T-helper 9 cell (primary cell): Measurements from ENCODE around the gene C14orf180.
"Not testable (repeated sequence)": the region's sequence is repeated elsewhere in the genome, so short reads cannot be mapped to it uniquely, and the experiment has no call there.

Experiments used
- DNase-seq: peaks from one replicate; pipeline ENCODE4 v3.0.0-alpha.2; 2020

C14orf180 gene

DNA sequence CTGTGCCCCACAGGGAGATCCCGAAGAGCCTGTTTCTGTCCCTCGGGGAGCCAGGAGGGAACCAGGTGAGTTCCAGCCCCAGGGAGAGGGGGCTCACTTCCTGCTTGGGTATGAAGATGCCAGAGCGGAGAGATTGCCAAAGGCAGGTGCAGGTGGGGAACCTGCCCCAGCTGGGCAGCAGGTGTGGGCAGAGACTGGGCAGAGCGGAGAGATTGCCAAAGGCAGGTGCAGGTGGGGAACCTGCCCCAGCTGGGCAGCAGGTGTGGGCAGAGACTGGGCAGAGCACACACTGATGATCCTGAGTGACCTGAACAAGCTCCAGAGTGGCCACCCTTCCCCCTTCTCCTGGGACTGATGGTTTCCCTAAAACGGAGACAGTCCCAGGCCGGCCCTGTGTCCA is 375 bp downstream of the C14orf180 start:
- DNase-seq = not testable (repeated sequence)

DNA sequence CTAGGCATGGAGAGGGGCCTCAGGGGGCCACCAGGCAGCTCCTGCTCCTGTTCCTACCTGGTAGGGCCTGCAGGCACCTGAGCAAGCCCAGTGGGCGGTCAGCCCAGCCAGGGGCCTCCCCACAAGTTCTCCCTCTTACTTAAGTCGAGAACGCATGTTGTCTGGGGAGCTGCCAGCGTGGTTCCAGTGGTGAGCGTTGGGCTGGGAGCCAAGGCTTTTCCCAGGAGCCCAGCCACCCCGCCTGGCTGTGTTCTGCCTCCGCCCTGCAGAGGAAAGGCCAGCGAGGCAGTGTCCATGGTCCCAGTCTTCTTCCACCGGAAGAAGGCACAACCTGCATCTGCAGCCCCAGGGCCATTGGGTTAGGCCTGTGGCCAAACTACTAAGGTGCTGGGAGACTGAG is 1.4 kb downstream of the C14orf180 start:
- DNase-seq = no peak

DNA sequence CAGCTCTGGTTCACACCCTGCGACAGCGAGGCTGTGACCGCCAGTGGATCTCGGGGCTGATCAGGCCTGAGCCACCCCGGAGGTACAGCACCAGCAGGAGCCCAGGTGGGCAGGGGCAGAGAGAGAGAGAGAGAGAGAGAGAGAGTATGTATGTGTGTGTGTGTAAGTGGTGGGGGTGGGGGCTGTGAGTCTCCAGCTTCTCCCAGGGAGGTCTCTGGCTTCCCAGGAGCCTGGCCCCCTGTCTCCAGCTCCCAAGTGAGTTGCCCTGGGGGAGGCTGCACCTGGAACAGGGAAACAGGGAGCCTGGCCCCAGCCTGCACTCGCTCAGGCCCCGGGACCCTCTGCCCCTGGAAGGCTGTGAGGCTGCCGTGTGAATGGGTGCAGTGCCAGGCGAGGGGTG is 2.0 kb downstream of the C14orf180 start:
- no peak for DNase-seq

DNA sequence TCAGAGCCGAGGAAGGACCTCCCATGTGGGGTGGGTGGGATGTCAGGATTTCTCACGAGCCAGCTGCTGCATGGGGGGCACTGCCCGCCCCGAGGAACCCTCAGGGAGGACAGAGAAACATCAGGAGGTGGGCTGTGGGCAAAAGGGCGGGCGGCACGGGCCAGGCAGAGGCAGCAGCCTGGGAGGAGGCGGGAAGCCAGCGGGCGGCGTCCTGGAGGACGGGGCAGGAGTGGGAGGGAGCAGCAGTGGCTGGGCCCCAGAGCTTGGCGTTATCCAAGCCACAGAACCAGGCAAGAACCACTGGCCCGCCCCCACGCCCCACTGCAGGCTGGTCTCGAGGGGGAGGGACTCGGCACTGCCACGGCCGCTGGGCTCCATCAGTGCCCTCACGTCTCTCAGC is 2.4 kb downstream of the C14orf180 start:
- no peak for DNase-seq

DNA sequence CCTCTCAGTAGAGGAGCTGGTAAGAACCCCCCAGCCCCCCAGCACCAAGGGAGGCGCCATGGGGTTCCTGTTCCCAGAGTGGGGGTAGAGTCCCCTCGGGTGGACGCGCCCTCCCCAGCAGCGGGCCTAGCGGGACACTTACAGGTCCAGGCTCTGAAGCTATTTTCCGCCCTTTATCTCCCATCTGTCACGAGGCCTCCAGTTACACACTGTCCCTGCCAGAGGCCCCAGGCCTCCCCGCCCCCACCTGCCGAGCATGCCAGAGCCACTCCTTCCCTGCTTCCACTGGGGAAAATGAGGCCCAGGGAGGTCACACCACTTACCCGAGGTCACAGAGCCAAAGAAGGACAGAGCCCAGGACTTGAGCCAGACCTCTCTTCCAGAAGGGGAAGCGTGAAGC is 3.1 kb downstream of the C14orf180 start:
- no peak for DNase-seq

DNA sequence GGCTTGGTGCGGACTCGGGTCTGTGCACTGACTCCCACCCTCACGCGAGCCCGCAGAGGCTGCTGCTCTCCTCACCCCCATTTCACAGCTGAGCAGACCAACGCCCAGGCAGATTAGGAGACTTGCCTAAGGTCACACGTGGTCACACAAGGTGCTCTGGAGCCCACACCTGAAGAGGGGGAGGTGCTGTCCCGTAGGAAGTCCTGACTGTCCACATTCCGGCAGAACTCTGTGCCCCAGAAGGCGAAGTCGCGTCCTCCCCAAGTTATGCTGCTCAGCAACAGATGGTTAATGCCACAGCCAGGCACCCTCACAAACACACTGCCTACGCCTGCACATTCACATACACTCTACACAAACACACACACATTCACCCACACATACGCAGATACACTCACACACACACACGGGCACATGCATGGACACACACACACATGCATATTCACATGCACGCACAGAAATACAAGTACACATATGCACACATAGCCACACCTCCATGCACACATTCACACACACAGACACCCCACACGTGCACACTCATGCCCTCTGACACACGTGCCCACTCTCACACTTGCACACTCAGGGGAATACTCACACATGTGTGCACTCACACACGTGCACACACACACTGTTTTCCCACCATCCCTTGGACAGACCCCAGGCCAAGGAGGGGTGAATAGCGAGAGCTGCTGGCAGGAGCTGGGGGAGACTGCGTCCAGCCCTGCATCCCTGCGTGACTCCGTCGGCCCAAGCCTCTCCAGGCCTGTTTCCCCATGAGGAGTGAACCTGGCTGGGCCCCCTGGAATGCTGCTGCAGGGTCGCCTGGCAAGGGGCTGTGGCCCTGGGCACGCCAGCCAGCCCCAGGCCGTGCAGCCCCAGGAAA is 4.1 kb downstream of the C14orf180 start:
- DNase-seq = no peak

DNA sequence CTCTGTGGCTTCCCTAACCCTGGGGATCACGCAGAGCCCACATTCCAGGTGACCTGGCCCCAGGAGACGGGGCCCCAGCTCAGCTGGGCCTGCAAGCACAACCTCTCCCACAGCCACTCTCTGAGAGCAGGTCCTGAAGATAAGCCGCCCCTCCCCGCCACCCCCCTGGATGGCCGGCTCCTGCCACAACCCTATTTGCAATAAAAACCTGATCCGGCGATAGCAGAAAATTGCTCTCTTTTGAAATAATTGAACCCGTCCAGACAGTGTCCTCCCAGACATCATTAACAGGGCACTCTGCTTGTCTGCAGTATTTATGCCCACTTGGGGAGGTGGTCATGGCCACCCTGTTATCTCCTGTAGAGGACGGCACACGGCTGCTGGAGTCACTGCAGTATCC is 5.0 kb downstream of the C14orf180 start:
- no peak for DNase-seq

DNA sequence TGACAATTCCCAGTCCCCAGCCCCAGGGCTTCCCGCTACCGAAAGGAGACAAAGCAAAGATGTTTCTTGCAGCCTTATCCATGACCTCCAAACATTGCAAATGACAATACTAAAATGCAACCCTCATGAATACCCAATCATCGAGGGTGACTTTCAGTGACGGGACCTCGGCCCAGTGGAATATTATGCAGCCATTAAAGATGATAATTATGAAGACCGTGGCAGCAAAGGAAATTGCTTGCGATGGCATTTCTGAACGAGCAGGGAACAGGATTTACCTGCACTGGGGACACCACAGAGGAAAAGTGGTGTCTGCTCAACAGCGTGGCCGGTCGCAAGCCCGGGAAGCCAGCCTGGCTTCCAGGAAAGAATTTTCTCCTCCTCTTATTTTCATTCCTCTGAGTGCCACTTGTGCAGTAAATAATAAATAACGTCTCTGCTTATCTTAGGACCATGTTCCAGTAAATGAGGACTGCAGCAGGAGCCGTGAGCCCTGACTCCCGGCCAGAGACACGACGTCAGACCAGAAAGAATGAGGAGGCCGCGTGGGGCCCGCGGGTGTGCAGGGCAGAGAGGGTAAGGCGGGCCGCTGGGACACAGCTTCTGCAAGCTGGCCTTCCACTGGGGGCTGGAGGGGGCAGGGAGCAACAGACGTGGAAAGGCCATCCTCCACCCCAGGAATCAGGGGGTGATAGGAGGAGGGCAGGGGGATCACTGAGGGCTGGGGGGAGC is 6.6 kb downstream of the C14orf180 start:
- DNase-seq = no peak

DNA sequence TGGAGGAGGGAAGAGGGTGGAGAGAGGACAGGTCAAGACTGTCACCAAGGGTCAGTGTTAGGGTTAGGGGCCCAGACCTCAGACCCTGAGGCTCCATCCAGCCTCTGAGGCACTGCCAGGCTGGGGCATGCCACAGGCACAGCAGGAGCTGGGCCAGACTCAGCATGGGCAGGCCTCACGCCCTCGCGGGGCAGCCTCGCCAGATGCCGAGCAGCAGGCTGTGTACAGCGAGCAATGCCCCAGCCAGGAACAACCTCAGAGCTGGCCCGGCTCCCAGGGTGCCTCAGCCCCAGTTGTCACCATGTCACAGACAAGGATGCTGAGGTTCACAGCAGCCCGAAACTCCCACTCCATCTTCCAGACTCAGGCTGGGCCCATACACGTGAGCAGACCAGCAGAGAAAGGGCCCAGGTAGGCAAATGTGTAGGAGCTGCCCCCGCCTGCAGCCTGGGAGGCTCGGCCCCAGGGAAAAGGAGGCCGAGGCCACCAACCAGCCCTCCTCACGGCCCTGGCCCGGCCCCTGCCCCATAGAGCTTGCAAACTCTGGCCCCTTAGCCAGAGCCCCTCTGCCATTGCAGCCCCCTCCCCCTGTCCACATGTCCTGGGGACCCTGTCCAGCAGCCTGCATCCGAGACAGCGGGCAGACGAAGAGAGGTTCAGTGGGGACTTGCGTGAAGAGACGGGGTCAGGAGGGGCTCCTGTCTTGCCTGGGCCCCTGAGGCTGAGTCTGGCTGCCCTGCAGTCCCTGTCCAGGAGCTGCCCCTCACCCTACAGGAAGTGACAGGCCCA is 7.5 kb downstream of the C14orf180 start:
- no peak for DNase-seq

DNA sequence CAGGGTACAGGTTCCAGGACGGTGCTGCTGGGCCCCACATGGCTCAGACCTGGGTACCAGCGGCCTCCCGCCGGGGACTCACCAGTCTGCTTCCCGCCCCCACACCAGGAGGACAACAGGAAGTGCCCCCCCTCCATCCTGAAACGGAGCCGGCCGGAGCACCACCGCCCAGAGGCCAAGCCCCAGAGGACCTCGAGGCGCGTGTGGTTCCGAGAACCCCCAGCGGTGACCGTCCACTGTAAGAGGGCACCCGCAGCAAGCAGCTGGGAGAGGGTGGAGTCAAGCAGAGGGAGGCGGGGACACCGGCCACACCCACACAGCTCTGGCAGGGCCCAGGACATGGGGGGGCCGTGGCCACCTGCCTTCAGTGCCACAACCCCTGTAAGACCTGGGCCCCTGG is 8.1 kb downstream of the C14orf180 start:
- DNase-seq = no peak

DNA sequence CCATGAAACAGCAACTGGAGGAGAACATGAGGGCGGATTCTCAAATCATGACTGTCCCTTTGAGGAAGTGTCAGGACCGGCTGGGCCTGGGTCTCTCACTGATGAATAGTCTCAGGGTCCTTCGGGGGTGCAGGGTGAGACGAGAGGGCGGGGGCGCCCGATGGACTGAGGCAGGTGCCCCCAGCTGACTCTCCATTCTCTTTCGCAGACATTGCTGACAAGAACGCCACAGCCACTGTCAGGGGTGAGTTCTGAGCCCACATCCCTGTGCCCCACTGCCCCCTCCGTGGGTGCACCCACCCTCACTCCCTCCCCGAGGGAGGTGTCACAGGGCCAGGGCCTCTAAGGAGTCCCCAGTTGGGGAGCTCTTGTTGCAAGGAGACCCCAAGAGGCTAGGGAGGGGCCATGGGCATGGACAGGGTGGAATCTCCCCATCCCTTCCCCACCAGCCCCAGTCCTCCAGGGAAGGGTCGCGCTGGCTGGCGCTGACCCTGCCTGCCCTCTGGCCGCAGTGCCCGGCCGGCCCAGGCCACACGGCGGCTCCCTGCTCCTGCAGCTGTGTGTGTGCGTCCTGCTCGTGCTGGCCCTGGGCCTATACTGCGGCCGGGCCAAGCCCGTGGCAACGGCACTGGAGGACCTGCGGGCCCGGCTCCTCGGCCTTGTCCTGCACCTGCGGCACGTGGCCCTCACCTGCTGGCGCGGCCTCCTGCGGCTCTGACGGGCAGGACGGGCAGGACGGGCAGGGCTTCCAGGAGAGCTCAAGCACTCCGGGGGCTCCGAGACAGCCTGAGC is 8.7 kb downstream of the C14orf180 start:
- DNase-seq = no peak

DNA sequence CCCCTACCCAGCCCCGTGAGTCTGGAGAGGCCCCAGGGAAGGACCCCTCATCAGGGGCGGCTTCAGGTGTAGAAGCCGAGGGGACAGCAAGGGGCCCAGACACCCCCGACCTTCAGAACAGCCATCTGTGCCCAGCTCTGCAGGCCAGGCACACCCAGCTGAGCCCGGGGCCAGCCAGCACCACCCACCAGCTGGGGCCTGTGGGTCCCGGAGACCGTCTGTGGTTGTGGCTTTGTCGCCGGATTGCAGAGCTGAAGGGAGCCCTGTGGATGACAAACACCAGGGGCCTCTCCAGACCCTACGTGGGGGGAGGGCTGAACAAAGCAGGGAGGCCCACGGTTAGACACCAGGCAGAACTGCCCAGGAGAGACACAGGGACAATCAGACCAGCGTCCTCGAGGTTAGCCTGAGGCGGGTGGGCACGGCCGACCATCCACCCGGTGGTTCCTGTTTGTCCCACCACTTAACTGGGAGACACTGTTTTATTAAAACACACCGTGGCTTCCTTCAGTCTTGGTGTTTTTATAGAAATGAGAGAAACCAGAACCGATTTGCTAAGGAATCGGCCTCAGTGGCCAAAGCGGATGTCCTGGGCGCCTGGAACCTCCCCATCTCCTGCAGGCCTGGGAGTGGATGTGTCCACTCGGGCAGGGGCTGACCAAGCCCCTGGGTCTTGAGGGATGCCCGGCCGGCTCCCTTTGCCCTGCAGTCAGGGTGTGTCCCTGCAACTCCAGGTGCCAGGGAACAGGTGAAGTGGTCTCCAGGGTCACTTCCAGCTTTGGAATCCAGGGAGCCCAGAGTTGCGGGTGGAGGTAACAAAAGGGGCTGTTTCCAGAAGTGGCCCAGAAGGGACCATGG is 10.0 kb downstream of the C14orf180 start:
- DNase-seq = no peak

DNA sequence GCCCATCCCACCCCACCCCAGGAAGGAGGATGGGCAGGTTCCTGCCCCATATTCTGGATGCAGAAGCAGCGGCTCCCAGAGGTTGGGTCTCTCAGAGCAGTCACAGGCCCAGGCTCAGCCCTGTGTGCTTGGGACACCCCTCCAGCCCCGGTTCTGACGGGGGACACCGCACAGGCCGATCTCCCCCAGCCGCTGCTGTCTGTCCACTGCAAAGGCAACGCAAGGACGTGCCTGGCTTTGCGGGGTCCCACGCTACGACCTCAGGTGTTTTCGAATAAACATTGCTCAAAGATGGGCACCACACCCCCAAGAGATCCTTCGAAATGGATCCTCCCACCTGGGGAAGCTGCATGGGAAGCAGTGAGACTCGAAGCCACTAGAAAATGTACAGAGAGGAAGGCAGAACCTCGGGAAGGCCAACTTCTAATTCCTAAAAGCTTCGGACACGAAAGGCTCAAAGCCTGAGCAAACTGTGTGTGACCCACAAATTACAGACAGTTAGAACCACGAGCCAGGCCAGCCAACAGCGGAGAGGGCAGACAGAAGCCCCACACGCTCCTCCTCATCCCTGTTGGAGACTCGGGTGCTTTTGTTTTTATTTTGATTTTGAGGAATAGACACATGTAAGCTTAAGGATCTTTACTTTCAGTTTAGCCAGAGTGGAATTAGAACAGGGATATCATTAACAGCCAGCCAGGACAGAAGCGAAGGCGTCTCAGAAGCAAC is 10.8 kb downstream of the C14orf180 start:
- no peak for DNase-seq

DNA sequence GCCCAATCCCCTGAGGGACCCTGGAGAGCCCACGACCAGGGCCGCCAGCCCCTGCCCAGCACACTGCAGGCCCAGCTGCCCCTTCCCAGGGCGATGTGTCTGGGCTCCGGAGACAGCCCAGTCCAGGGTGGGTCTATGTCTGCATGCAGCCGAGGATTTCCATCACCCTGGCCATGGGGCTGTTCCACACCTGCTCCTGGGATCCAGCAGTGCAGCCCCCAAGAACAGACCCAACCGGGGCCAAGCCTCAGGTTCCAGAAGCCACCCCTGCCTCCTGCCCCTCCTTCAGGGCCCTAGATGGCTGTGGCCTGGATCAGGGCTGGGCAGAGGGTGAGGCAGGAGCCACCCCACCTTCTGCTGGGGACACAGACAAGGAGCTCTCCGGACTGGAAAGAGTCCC is 11.5 kb downstream of the C14orf180 start:
- DNase-seq = no peak

DNA sequence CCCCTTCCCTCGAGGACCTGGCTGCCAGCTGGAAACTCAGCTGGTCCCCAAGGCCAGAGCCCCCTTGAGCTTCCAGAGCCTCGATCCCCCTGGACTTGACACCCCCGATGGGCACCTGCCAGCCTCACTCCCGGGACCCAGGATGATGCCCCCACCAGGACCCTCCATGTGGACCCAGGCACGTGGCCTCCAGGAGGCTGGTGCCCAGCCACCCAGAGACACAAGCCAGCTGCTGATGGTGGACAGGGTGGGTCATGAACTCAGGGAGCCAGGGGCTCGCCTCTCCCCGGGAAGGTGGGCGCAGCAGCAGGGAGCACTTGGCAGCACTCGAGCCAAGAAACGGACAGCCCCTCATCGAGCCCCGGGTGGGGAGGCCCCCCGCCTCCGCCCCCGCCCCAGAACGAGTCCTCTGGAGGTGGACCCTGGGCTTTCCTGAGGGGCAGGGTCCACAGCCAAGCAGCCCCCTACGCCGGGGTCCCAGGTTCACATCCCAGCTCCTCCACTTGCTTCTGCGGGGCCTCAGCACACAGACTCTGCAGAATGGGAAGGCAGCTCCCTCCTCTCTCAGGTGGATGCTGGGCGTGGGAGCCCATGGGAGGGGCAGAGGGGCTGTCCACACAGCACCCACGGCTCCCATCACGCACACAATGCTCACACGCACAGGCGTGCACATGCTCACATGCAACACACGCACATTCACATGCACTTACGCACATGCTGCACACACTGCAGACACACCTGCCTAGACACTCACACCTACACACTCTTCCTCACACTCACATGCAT is 12.1 kb downstream of the C14orf180 start:
- DNase-seq = no peak

DNA sequence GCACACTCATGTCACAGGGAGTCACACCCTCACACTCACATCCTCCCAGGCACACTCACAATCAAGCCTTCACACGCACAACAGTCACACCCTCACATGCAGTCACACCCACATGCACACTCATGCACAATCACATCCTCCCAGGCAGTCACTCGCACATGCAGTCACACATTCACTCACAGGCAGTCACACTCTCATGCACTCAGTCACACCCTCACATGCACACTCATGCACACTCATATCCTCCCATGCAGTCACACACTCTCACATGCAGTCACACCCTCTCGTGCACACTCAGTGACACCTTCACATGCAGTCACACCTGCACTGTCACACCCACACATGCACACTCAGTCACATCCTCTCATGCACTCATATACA is 12.7 kb downstream of the C14orf180 start:
- no peak for DNase-seq

DNA sequence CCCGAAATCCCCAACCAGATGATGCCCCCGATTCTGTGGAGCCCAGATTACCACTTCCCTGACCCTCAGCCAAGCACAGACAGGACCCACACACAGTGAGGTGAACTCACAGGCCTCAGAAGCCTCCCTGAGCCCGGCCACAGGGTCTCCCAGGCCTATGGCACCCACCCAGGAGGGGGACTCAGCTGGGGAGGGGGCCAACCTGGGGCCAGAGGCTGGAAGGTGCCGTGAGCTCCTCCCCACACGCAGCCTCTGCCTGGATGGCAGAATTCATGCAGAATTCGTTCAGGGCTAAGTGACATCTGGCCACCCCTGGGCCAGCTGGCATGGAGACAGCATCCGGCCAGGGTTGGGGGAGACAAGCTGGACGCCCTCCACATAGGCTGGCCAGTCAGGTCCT is 13.2 kb downstream of the C14orf180 start:
- DNase-seq = no peak

DNA sequence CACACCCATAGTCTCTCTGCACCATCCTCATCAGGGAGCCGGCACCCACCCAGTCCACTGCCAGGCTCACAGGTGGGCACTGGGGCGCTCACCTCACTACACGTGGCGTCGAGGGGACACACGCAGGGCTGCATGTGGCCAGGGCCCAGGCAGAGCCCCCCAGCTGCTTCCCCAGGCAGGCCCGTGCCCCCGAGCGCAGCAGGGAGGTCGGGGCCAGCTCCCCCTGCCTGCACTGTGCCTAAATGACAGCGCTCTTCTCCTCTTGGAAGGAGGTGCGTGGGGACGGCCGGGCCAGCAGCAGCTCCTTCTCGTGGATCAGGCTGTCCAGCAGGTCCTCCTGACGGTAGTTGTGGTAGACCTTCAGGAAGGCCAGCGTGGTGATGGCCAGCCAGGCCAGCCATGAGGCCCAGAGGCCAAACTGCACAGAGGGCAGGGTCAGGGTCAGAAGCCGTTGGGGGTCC is 13.7 kb downstream of the C14orf180 start:
- no peak for DNase-seq

DNA sequence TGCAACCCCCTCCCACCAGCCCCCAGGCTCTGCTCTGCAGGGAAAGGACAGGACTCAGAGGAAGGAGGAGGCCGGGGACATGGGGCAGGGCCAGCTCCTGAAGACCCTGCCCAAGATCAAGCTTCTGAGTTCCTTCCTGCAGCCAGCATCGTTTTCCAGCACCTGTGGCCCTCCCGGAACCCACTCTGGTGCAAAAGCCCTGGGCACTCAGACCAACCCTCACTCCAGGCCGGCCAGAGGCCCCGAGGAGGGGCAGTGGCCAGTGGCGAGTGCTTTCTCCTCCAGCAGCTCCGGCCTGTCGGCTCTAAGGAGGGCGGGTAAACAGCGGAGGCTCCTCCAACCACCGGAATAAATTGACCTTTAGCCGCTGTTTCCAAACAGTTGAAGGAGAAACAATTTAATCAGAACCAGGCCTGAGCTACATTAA is 14.2 kb downstream of the C14orf180 start:
- DNase-seq = no peak
